GM19351 (cell line): ENCODE results near the gene AK2.
A peak's percentile ranks its signal among the peaks of the same experiment; 100 is the strongest.
"Not testable (repeated sequence)": the region's sequence is repeated elsewhere in the genome, so short reads cannot be mapped to it uniquely, and the experiment has no call there.

Experiments used
- ATAC-seq: cut with Tn5 transposase; IDR thresholded peaks from one replicate; pipeline ENCODE4 v1.9.1; 2021; ENCODE audit warnings: mild to moderate bottlenecking, moderate library complexity; ENCODE audit not compliant: unreplicated experiment

Gene AK2

DNA sequence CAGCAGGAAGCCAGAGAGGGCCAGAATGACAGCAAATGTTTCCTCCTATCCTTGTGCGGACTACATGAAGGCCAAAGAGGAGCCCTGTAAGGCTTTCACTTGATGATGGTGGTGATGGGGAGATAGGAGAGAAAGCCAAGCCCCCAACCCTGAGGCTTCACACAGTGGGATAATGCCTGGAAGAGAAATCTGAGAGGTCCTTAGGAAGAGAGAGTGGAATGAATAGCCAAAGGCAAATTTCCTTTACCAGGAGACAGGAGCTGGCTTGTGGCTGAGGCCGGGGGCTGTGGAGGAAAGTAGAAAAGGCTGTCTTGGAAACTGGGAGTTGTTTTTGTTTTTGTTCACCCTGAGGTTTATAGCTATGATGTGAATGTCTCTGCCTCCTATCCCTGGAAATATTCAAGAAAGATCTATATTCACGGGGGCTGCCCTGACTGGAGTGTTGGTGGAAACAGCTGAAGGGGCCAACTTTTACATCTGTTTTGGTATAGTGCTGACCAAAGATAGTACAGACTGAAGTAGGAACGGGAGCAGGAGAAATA is 59.1 kb downstream of the AK2 start:
- ATAC-seq, result no peak

DNA sequence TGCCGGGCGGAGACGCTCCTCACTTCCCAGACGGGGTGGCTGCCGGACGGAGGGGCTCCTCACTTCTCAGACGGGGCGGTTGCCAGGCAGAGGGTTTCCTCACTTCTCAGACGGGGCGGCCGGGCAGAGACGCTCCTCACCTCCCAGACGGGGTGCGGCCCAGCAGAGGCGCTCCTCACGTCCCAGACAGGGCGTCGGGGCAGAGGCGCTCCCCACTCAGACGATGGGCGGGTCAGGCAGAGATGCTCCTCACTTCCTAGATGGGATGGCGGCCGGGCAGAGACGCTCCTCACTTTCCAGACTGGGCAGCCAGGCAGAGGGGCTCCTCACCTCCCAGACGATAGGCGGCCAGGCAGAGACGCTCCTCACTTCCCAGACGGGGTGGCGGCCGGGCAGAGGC is 61.6 kb downstream of the AK2 start:
- not testable (repeated sequence) for ATAC-seq

DNA sequence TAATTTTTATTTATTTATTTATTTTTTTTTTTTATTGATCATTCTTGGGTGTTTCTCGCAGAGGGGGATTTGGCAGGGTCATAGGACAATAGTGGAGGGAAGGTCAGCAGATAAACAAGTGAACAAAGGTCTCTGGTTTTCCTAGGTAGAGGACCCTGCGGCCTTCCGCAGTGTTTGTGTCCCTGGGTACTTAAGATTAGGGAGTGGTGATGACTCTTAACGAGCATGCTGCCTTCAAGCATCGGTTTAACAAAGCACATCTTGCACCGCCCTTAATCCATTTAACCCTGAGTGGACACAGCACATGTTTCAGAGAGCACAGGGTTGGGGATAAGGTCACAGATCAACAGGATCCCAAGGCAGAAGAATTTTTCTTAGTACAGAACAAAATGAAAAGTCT is 63.2 kb downstream of the AK2 start:
- not testable (repeated sequence) for ATAC-seq

DNA sequence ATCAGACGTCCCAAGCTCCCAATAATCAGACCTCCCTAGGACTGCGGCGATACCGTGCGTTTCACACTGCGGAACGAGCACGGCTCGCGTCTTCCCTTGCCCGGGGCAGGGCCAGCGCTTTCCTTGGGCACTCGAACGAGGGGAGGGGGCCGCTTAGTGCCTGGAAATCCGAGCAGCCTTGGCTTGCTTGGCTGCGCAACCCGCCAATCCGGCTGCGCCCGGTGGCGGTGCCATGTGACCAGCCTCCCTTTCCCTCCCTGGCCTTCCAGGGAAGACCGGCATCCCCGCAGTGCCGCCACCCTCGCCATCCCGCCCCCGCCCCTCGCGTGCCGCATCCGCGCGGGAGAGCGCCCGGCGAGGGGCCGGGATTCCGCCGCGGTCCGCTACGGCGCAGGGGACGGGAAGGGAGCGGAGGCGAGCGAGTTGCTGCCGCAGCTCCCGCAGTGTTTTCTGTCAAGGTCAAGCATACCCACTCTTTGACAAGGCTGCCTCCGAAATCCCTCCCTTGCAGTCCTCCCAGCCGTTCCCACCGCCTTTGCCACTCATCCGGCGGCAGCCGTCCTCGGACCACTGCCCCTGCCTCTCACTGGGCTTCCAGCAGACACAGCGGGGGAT is 63.8 kb downstream of the AK2 start:
- no peak for ATAC-seq

DNA sequence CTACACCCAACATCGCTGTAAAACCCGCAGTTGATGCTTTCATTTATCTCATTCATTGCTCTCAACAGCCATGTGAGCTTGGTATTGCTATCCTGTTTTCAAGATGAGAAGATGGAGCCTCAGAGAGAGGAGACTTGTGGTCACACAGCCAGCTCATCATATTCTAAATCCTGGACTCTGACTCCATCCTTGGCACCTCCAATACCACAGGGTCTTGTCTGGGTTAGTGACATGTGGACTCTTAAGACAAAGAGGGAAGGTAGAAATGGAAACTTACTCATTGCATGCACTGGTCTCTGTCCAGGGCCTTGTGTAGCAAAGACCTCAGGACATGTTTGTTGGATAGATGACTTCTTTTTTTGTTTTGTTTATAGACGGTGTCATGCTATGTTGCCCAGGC is 65.1 kb downstream of the AK2 start:
- no peak for ATAC-seq

DNA sequence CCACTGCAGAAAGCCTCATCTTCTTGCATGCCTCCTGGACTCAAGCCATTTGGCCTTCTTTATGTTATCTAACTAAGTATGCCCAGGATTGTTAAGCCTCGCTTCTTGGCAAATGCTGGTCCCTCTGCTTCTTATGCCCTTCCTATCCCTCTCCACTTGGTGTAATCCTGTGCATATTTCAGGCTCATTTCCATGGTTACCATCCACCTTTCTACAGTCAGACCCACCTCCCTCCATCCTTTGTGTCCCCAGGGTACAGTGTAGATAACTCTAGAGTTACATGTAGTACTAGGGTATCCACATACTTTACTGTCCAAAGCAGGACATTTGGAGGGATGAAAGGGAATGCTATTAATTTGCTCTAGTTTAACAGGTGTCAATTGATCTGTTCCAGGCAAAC is 65.5 kb downstream of the AK2 start:
- no peak for ATAC-seq

DNA sequence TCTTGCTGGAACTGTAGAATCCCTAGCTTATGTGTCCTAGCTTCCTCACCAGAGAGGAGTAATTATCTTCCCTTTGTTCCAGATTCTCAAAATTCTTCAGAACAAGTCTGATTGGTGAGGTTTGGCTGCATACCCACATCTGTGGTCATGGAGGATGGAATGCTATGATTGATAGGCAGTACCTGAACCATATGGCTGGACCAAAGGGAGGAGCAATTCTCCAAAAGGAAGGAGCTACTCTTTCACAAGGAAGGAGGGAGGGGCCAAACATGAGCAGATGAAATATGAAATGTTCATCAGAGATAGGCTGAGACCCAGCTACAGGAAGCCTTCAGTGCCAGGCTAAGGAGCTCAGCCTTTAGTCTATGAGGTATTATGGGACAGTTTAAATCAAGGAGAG is 67.1 kb downstream of the AK2 start:
- no peak for ATAC-seq

DNA sequence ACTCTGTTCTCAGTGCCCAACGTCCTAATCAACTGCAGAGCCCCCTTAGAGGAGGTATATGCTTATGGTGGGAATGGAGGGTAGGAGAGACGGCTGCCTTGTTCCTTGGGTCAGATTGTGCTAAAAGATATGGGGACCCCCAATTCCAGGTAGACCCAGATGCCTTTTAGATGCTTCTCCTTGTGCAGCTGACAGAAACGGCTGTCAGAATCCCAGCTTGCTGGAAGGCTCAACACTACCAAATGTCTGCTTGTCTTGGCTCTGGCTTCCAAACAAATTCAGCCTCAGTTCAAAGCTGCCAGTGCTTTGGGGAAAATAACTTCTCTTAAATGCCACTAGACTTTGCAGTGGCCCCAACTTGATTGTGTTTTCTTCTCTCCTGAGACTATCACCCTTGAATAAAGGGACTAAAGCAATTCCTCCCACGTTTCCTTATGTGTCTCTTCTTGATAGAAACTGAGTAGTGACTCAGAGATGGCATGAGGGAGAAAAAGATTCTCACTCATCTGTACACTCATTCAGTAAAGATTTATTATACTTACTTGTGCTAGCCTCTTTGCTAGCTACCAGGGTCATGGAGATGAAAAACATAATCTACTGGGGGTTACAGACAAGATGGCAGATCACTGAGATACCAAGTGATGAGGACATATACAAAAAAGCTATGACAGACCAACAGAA is 68.7 kb downstream of the AK2 start:
- ATAC-seq, result no peak

DNA sequence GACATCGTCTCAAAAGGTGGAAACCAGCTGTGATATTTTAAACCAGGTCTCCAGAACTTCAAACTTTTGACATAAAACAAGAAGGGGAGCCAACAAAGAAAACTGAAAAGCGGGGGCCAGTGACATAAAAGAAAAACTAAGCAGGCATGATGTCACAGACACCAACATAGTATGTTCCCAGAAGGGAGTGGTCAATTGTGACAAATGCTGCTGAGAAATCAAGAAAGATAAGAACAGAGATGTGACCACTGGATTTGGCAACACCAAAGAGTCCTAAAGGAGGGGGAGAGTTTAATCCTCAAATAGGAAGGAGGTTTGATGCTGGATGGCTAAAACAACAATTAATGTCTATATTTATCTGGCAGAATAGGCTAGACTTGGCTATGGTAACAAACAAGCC is 69.8 kb downstream of the AK2 start:
- no peak for ATAC-seq

DNA sequence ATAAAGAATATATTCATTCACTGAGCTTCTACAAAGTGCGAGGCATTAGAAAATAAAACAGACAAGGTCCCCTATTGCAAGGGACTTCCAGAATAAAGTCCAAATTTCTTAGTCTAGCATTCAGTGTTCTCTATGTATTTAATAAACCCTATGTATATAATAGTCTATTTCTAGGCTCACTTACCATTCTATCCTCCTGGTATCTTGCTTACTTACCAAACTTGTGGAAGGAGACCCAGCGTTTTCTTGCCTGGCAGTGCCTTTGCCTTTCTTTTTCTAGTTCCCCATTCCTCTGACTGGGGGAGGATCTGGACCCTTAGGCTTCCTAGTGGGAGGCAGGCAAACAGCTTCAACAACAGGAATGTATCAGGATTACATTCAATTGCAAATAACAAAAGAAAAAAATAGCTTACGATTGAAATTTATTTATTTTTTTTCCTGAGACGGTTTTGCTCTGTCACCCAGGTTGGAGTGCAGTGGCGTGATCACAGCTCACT is 71.4 kb downstream of the AK2 start:
- ATAC-seq, result no peak

DNA sequence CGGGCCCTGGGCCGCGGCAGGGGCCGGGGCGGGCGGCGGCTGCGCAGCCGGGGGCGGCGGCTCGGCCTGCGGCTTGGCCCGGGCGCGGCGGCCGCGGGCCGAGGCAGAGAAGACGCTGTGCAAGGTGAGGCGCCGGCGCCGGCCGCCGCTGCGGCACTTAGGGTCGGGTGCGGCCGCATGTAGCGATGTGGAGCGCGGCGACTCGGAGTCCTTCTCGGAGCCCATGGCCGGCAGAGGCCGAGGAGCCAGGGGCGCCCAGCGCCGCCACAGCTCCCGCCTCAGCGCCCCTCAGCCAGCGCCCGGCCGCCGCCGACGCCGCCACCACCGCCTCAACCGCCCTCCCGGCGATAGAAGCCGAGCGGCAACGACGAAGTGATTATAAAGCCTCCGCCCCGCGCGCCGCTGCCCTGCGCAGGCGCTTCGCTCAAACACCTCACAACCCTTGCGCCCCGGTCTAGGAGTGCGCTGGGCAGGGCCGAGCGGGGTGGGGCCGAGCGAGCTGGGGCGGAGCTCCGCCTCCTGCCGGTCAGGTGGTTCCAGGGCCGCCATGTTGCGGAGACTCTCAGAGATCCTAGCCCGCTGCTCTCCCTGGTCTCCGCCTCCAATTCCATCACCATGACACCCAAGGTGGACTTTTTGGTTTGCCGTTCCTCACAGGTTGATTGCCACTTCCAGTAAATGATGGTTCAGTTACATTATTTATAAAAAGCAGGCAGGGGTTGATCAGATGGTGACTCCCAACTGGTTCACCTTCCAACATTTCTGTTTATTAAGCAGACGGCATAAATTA is 72.0 kb downstream of the AK2 start, which contains the start of gene RNF19B:
Gene RNF19B (minus strand): TSS at position 349 of the 790 bp plus-strand sequence. CDS start 124 bp downstream, at position 225.
- peak; percentile 80 for ATAC-seq

DNA sequence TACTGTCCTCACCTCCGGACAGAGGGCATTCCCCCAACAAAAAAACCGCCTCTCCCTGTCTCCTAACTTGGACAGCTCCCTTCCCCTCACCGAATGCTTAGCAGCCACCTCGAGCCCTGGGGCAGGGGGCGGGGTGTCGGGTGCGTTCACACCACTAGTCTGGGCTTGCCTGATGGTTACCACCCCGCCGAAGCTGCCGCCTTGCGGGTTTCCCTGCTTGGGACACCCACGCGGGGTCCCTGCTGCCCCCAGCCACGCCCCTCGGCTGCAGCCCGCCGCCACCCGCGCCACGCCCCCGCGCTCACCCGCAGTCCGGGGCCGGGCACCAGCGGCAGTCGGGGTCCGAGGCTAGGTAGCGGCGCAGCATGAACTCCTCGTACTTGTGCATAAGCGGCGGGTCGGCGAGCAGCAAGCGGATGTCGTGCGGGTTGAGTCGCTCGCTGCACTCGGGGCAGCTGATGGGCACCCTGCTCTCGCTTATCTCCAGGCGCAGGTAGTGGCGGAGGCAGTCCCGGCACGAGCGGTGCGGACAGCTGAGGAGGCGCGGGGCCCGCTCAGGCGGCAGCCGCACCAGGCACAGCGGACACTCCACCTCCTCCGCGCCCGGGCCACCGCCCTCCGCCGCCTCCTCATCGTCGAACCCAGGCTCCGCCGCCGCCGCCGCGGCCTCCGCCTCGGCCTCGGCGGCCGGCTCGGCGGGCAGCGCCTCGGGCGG is 72.8 kb downstream of the AK2 start:
- ATAC-seq, result peak; percentile 26

DNA sequence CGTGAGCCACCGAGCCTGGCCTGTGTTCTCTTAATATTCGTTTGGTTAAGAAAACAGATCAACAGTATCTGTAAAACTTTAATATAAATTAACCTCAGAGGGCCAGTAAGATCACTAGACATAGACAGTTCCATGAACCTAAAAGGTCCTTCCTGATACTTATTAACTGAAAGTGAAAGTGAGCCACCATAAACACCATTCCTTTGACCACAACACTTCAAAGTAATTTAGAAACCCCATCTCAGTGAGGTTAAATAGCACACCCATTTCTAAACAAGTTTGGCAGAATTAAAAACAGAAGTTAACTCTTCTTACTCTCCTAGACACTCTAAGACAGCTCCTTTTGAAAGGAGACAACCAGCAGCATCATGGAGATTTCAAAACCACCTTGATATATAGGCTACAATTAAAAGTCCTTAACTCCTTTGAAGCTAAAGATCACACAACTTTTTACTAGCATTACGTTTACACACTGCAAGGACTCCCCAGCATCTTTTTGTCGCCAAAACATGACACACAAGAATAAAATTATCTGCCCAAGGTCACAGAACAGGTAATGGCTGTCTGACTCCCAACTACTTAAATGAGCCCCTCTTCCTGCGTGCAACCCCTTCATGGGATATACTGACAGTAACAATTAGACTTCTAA is 74.3 kb downstream of the AK2 start:
- peak; percentile 33 for ATAC-seq

DNA sequence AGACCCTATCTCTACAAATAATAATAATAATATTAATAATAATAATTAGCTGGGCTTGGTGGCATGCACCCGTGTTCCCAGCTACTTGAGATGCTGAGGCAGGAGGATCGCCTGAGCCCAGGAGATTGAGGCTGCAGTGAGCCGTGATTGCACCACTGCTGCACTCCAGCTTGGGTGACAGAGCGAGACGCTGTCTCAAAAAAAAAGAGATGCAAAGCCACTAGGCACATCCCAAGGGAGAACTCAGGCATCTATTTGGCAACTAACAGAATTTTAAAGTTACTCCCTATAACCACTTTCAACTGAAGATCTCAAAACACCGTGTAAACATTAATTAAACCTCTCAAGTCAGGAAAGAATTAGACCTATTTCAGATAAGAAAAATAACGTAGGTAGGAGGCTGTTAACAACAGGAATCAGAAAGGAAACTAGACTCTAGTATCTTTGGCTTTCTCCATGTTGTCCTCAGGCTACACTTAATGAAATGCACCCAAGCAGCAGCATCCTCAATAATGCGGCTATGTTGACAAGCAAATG is 75.8 kb downstream of the AK2 start:
- no peak for ATAC-seq

DNA sequence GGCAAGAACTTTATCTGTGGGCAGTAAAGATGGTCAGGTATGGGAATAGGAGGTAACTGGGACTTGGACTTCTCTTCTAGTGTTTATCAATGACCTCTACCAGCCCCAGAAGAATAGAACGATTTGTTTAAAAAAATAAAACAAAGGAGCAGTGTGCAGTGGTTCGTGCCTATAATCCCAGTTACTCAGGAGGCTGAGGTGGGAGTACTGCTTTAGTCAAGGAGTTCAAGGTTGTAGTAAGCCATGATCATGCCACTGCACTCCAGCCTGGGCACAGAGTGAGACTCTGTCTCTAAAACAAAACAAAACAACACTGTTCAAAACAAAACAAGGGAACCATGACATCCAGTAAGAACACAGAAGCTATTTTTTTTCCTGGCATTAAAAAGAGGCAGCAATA is 76.3 kb downstream of the AK2 start:
- ATAC-seq, result no peak

DNA sequence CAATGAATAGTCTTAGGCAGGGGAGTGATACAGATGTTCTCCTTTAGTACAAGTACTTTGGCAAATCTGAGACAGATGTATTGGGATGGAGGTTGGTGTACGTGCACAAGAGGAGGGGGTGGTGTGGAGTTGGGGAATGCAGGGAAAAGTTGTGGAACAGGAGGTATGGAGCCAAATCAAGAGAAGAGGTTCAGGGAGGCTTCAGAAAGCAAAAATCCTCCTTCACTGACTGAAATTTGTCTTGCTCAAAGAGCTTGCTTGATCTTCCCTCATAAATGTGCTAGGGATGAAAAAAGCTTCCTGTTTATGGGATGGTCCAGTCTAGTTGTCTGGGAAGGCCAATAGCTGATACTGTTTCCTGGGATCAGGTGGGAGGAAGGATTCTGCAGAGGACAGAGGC is 77.9 kb downstream of the AK2 start:
- ATAC-seq, result no peak
